ENCODE data around the gene FLNC. TPM values are rescaled to one million over a fixed set of nuclear protein-coding genes. Genes with fewer than 3 reads are reported as not detected.

Gene FLNC
- total and polyA plus RNA-seq, 2 of the 13 experiments (the other 11 are each of a cell fraction or from before 2014, with no cell fraction given), result 0.02 TPM; not detected in 1

DNA sequence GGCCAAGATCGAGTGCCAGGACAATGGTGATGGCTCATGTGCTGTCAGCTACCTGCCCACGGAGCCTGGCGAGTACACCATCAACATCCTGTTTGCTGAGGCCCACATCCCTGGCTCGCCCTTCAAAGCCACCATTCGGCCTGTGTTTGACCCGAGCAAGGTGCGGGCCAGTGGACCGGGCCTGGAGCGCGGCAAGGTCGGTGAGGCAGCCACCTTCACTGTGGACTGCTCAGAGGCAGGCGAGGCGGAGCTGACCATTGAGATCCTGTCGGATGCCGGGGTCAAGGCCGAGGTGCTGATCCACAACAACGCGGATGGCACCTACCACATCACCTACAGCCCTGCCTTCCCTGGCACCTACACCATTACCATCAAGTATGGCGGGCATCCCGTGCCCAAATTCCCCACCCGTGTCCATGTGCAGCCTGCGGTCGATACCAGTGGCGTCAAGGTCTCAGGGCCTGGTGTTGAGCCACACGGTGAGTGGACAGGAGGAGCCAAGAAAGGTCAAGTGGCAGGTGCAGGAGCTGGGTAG is 14.6 kb downstream of the FLNC start (continued):
- TF ChIP-seq, protein P1, sequence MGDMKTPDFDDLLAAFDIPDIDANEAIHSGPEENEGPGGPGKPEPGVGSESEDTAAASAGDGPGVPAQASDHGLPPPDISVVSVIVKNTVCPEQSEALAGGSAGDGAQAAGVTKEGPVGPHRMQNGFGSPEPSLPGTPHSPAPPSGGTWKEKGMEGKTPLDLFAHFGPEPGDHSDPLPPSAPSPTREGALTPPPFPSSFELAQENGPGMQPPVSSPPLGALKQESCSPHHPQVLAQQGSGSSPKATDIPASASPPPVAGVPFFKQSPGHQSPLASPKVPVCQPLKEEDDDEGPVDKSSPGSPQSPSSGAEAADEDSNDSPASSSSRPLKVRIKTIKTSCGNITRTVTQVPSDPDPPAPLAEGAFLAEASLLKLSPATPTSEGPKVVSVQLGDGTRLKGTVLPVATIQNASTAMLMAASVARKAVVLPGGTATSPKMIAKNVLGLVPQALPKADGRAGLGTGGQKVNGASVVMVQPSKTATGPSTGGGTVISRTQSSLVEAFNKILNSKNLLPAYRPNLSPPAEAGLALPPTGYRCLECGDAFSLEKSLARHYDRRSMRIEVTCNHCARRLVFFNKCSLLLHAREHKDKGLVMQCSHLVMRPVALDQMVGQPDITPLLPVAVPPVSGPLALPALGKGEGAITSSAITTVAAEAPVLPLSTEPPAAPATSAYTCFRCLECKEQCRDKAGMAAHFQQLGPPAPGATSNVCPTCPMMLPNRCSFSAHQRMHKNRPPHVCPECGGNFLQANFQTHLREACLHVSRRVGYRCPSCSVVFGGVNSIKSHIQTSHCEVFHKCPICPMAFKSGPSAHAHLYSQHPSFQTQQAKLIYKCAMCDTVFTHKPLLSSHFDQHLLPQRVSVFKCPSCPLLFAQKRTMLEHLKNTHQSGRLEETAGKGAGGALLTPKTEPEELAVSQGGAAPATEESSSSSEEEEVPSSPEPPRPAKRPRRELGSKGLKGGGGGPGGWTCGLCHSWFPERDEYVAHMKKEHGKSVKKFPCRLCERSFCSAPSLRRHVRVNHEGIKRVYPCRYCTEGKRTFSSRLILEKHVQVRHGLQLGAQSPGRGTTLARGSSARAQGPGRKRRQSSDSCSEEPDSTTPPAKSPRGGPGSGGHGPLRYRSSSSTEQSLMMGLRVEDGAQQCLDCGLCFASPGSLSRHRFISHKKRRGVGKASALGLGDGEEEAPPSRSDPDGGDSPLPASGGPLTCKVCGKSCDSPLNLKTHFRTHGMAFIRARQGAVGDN (CRISPR knock-in tag; IDR thresholded peaks at IDR 0.05), result peak; percentile 17; the same call in 1 of the 2 replicates
- TF ChIP-seq, protein P2, sequence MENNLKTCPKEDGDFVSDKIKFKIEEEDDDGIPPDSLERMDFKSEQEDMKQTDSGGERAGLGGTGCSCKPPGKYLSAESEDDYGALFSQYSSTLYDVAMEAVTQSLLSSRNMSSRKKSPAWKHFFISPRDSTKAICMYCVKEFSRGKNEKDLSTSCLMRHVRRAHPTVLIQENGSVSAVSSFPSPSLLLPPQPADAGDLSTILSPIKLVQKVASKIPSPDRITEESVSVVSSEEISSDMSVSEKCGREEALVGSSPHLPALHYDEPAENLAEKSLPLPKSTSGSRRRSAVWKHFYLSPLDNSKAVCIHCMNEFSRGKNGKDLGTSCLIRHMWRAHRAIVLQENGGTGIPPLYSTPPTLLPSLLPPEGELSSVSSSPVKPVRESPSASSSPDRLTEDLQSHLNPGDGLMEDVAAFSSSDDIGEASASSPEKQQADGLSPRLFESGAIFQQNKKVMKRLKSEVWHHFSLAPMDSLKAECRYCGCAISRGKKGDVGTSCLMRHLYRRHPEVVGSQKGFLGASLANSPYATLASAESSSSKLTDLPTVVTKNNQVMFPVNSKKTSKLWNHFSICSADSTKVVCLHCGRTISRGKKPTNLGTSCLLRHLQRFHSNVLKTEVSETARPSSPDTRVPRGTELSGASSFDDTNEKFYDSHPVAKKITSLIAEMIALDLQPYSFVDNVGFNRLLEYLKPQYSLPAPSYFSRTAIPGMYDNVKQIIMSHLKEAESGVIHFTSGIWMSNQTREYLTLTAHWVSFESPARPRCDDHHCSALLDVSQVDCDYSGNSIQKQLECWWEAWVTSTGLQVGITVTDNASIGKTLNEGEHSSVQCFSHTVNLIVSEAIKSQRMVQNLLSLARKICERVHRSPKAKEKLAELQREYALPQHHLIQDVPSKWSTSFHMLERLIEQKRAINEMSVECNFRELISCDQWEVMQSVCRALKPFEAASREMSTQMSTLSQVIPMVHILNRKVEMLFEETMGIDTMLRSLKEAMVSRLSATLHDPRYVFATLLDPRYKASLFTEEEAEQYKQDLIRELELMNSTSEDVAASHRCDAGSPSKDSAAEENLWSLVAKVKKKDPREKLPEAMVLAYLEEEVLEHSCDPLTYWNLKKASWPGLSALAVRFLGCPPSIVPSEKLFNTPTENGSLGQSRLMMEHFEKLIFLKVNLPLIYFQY (CRISPR knock-in tag; IDR thresholded peaks at IDR 0.05; ENCODE audit: borderline replicate concordance), result no peak
- TF ChIP-seq ZNF775 (CRISPR knock-in tag; IDR thresholded peaks at IDR 0.05; ENCODE audit: borderline replicate concordance) (no peak), BRD4 (CRISPR knock-in tag; IDR thresholded peaks at IDR 0.05) (no peak), ZFP62 (CRISPR knock-in tag; IDR thresholded peaks at IDR 0.05) (no peak), ZNF83 (CRISPR knock-in tag; IDR thresholded peaks at IDR 0.05; ENCODE audit: borderline replicate concordance) (no peak), NFE2L1 (CRISPR knock-in tag; IDR thresholded peaks at IDR 0.05; ENCODE audit: borderline replicate concordance) (no peak), ZSCAN30 (CRISPR knock-in tag; IDR thresholded peaks at IDR 0.05) (no peak), ERF (CRISPR knock-in tag; IDR thresholded peaks at IDR 0.05) (no peak), ZNF772 (CRISPR knock-in tag; IDR thresholded peaks at IDR 0.05) (no peak), REL (CRISPR knock-in tag; conservative IDR thresholded peaks at IDR 0.05) (no peak), ZNF446 (CRISPR knock-in tag; IDR thresholded peaks at IDR 0.05) (no peak)
- TF ChIP-seq, protein P3, sequence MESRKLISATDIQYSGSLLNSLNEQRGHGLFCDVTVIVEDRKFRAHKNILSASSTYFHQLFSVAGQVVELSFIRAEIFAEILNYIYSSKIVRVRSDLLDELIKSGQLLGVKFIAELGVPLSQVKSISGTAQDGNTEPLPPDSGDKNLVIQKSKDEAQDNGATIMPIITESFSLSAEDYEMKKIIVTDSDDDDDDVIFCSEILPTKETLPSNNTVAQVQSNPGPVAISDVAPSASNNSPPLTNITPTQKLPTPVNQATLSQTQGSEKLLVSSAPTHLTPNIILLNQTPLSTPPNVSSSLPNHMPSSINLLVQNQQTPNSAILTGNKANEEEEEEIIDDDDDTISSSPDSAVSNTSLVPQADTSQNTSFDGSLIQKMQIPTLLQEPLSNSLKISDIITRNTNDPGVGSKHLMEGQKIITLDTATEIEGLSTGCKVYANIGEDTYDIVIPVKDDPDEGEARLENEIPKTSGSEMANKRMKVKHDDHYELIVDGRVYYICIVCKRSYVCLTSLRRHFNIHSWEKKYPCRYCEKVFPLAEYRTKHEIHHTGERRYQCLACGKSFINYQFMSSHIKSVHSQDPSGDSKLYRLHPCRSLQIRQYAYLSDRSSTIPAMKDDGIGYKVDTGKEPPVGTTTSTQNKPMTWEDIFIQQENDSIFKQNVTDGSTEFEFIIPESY (CRISPR knock-in tag; IDR thresholded peaks at IDR 0.05), result no peak
- TF ChIP-seq, protein P4, sequence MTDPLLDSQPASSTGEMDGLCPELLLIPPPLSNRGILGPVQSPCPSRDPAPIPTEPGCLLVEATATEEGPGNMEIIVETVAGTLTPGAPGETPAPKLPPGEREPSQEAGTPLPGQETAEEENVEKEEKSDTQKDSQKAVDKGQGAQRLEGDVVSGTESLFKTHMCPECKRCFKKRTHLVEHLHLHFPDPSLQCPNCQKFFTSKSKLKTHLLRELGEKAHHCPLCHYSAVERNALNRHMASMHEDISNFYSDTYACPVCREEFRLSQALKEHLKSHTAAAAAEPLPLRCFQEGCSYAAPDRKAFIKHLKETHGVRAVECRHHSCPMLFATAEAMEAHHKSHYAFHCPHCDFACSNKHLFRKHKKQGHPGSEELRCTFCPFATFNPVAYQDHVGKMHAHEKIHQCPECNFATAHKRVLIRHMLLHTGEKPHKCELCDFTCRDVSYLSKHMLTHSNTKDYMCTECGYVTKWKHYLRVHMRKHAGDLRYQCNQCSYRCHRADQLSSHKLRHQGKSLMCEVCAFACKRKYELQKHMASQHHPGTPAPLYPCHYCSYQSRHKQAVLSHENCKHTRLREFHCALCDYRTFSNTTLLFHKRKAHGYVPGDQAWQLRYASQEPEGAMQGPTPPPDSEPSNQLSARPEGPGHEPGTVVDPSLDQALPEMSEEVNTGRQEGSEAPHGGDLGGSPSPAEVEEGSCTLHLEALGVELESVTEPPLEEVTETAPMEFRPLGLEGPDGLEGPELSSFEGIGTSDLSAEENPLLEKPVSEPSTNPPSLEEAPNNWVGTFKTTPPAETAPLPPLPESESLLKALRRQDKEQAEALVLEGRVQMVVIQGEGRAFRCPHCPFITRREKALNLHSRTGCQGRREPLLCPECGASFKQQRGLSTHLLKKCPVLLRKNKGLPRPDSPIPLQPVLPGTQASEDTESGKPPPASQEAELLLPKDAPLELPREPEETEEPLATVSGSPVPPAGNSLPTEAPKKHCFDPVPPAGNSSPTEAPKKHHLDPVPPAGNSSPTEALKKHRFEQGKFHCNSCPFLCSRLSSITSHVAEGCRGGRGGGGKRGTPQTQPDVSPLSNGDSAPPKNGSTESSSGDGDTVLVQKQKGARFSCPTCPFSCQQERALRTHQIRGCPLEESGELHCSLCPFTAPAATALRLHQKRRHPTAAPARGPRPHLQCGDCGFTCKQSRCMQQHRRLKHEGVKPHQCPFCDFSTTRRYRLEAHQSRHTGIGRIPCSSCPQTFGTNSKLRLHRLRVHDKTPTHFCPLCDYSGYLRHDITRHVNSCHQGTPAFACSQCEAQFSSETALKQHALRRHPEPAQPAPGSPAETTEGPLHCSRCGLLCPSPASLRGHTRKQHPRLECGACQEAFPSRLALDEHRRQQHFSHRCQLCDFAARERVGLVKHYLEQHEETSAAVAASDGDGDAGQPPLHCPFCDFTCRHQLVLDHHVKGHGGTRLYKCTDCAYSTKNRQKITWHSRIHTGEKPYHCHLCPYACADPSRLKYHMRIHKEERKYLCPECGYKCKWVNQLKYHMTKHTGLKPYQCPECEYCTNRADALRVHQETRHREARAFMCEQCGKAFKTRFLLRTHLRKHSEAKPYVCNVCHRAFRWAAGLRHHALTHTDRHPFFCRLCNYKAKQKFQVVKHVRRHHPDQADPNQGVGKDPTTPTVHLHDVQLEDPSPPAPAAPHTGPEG (CRISPR knock-in tag; IDR thresholded peaks at IDR 0.05), result no peak
